Measurements from ENCODE around the gene EFNA2. TPM values are rescaled to one million over a fixed set of nuclear protein-coding genes. Genes with fewer than 3 reads are reported as not detected.

EFNA2 gene
- total RNA-seq, 1 experiment from 2014 or later = not detected

DNA sequence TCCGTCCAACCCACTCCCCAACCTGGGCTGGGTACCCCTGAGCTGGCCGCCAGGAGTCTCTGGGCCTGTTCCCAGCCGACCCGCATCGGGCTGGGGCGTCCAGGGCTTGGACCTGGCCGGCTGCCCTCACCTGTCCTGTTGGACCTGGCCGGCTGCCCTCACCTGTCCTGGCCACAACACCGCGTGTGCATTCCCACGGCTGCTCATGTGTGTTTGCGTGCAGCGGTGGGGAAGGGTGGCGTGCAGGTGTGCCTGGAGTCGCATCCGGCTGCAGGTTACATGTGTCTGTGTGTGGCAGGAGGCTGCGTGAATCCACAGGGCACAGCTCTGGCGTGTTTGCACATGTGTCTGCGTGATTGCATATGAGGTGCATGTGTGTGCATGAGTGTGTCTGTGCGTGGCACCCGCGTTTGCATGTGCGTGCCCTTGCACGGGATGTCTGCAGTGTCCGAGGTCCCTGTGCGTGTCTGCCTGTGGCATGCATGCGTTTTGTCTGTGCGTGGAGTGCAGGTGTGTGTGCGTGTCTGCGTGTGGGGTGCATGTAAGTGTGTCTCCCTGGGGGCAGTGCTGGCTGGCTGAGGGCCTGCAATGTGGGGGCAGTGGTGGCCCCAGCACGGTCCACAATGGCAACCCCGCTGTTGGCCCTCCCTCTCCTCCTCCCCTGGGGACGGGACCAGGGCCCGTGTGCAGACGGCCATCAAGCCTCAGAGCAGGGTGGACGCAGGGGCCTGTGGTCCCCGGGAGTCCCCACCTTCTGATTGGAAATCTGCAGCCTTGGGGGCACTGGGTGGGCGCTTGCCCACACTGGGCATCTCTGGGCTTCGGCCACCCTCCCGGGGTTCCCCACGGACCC is 3.4 kb downstream of the EFNA2 start:
- no TSS peak for BruUV-seq (replicated peaks)

DNA sequence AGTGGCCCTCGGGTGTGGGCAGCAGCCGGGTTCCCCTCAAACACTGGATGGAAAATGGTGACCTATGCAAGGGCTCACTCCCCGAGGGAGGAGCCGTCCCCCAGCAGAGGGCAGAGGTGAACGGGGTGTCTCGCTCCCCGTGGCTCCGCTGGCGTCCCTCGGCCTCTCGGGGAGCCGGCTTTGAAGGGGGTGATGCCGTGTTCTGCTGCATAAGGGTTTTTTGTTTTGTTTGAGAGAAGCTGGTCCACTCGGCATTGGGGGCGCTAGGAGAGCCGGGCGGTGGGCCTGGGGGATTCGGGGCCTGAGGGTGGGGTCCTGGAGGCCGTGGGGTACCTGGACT is 4.0 kb downstream of the EFNA2 start:
- Histone ChIP-seq H3K4me2 (ENCODE audit: low read length) (no peak overlapping the region), H3K9ac (ENCODE audit: low read length) (no peak overlapping the region), H3K79me2 (ENCODE audit: low read length) (no peaks in the 10 kb centered on the region), H4K20me1 (ENCODE audit: low read length) (no peaks in the 10 kb centered on the region), H3K27me3 (ENCODE audit: low read length) (peaks cover 45% of the 10 kb centered on the region), H3K27ac (ENCODE audit: low read length) (no peak overlapping the region), H3K4me1 (ENCODE audit: insufficient read depth, low read length) (no peaks in the 10 kb centered on the region), H3K36me3 (ENCODE audit: low read depth, low read length) (no peaks in the 10 kb centered on the region), H3K4me3 (ENCODE audit: low read length) (no peak overlapping the region), H3K9me2 (replicated peaks; ENCODE audit: low read length) (no peaks in the 10 kb centered on the region), H3F3A (ENCODE audit: low read length, unreplicated experiment) (no peaks in the 10 kb centered on the region), H2AFZ (ENCODE audit: low read length) (no peak overlapping the region), H3K9me3 (ENCODE audit: low read length) (no peaks in the 10 kb centered on the region)
- TF ChIP-seq CTCF (conservative IDR thresholded peaks at IDR 0.05; ENCODE audit: low read depth, low read length) (no peak), EZH2phosphoT487 (IDR thresholded peaks at IDR 0.05; ENCODE audit: borderline replicate concordance, low read length) (no peak), EZH2 (IDR thresholded peaks at IDR 0.05; ENCODE audit: low read length, unreplicated experiment) (no peak)
- DNase-seq = no peak
- intact Hi-C loops (cut with micrococcal nuclease) = no loop called here
- BruUV-seq (replicated peaks) = no TSS peak
- ChIA-PET CTCF (no interaction called here), POLR2A (ENCODE audit: unreplicated experiment) (no interaction called here)
- no peak for ATAC-seq

More for the DNA sequence above, 3.4 kb downstream of the EFNA2 start:
- H4K20me1 ChIP-seq (ENCODE audit: low read length) = no peaks in the 10 kb centered on the region
- intact Hi-C loops (cut with micrococcal nuclease) = no loop called here
- no peaks in the 10 kb centered on the region for H3K79me2 ChIP-seq (ENCODE audit: low read length)
- DNase-seq (no peak), ATAC-seq (no peak)
- no peak overlapping the region for H3K27ac ChIP-seq (ENCODE audit: low read length)
- ChIA-PET POLR2A (ENCODE audit: unreplicated experiment) (no interaction called here), CTCF (no interaction called here)
- no peak overlapping the region for H2AFZ ChIP-seq (ENCODE audit: low read length)
- no peaks in the 10 kb centered on the region for H3F3A ChIP-seq (ENCODE audit: low read length, unreplicated experiment)
- H3K27me3 ChIP-seq (ENCODE audit: low read length) = peaks cover 45% of the 10 kb centered on the region
- no peak overlapping the region for H3K4me3 ChIP-seq (ENCODE audit: low read length)
- H3K4me1 ChIP-seq (ENCODE audit: insufficient read depth, low read length) = no peaks in the 10 kb centered on the region
- no peak overlapping the region for H3K4me2 ChIP-seq (ENCODE audit: low read length)
- H3K9me3 ChIP-seq (ENCODE audit: low read length) = no peaks in the 10 kb centered on the region
- H3K9me2 ChIP-seq (replicated peaks; ENCODE audit: low read length) = no peaks in the 10 kb centered on the region
- no peak overlapping the region for H3K9ac ChIP-seq (ENCODE audit: low read length)
- H3K36me3 ChIP-seq (ENCODE audit: low read depth, low read length) = no peaks in the 10 kb centered on the region
- TF ChIP-seq EZH2phosphoT487 (IDR thresholded peaks at IDR 0.05; ENCODE audit: borderline replicate concordance, low read length) = no peak
- TF ChIP-seq CTCF (conservative IDR thresholded peaks at IDR 0.05; ENCODE audit: low read depth, low read length) = no peak
- no peak for TF ChIP-seq EZH2 (IDR thresholded peaks at IDR 0.05; ENCODE audit: low read length, unreplicated experiment)

- Histone ChIP-seq H3K27me3 (ENCODE audit: low read length) (peaks cover 43% of the 10 kb centered on the region), H3K79me2 (ENCODE audit: low read length) (no peaks in the 10 kb centered on the region), H3K4me1 (ENCODE audit: insufficient read depth, low read length) (no peaks in the 10 kb centered on the region), H2AFZ (ENCODE audit: low read length) (no peak overlapping the region), H3F3A (ENCODE audit: low read length, unreplicated experiment) (no peaks in the 10 kb centered on the region), H4K20me1 (ENCODE audit: low read length) (no peaks in the 10 kb centered on the region), H3K4me2 (ENCODE audit: low read length) (no peak overlapping the region), H3K36me3 (ENCODE audit: low read depth, low read length) (no peaks in the 10 kb centered on the region), H3K27ac (ENCODE audit: low read length) (no peak overlapping the region), H3K9ac (ENCODE audit: low read length) (no peak overlapping the region), H3K9me2 (replicated peaks; ENCODE audit: low read length) (no peaks in the 10 kb centered on the region), H3K4me3 (ENCODE audit: low read length) (no peak overlapping the region), H3K9me3 (ENCODE audit: low read length) (no peaks in the 10 kb centered on the region)
- CTCF ChIA-PET = no interaction called here
- no peak for TF ChIP-seq EZH2phosphoT487 (IDR thresholded peaks at IDR 0.05; ENCODE audit: borderline replicate concordance, low read length)
- TF ChIP-seq CTCF (conservative IDR thresholded peaks at IDR 0.05; ENCODE audit: low read depth, low read length) = no peak
- no peak for TF ChIP-seq EZH2 (IDR thresholded peaks at IDR 0.05; ENCODE audit: low read length, unreplicated experiment)
- DNase-seq (no peak), ATAC-seq (no peak)
- POLR2A ChIA-PET (ENCODE audit: unreplicated experiment) = no interaction called here
- BruUV-seq (replicated peaks) = no TSS peak
- intact Hi-C loops (cut with micrococcal nuclease) = no loop called here
Observed at GRCh38 chr19:1290196-1290702, 4.6 kb downstream of the EFNA2 start.

All from PC-3 (cell line).